AML-193 (cell line): ENCODE measurements around the gene CABLES1.
"Not testable (repeated sequence)": the region's sequence is repeated elsewhere in the genome, so short reads cannot be mapped to it uniquely, and the experiment has no call there.

Experiments used
- DNase-seq, 2 experiments: peaks; one replicate each; lab custom pipeline; 2025; lab: John Stamatoyannopoulos, UW

Gene CABLES1

GRCh38 chr18:23142251-23142929 is 7.1 kb downstream of the CABLES1 start:
- DNase-seq = no peak

DNA sequence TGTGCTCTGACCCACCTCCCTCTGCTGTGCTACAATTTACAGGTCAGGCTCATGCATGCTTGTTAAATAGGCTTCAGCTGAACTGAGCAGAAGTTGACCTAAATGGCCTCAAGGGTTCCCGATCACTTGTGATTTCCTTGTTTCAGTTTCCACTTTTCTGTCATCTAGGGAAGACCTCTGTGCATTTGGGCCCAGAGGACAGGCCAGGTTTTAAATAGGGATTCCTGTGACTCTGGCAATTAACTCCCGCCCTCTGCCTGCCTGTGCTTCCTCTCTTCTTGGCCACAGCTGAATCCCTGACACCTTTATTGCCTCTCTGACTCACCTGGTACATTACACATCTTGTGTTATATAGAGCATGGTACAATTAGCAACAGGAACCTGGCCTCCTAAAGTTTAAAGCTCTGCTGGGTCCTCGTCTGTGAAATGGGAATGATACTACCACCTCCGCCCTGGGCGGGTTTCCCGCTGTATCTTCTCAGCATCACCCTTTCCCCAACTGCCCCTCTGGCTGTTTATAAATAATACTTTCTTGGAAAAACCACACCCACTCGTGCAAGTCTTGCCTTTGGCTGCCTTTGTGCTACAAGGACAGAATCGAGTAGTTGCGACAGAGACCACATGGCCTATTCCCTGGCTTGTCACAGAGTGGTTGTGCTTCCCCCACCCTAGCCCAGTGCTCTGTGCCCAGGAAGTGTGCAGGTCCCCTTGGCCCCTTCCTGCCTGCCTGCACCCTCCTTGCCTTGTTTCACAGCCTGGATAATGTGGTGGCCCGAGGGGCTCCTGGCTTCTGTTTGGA is 7.9 kb downstream of the CABLES1 start:
- peak; percentile 70 for DNase-seq

DNA sequence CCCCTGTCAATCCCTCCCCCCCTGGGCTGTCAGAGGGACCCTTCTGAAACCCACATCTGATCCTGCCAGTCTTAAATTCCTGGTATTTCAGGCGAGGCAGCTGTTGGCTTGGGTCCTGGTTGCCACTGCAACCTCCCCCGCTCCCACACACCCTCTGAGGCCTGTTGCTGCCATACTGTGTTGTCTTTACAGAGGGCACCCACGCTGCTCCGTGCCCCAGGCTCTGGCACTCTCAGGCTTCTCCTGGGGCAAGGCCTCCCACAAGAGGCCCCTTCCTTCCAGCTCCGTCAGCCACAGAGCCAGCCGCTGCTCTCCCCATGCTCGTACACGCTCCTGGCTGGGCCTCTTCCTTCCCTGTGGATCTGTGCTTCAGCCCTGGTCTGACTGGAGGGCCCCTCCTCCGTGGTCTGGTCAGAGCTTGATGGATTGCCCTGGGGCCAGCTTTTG is 8.6 kb downstream of the CABLES1 start:
- DNase-seq = no peak

DNA sequence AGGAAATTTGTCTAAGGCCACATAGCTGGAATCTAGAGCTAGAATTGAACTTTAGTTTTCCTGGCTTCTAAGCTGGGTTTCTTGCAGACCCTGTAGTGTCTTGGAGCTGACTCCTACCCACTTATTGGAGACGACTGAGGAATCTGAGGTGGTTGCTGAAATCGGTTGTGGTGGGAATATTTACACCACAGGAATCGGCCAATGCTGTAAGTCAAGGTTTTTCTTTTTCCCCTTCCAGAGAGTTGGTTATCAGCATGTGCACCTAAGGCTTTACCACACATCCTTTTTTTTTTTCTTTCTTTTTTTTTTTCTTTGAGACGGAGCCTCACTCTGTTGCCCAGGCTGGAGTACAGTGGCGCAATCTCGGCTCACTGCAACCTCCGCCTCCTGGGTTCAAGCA is 9.4 kb downstream of the CABLES1 start:
- DNase-seq = no peak

DNA sequence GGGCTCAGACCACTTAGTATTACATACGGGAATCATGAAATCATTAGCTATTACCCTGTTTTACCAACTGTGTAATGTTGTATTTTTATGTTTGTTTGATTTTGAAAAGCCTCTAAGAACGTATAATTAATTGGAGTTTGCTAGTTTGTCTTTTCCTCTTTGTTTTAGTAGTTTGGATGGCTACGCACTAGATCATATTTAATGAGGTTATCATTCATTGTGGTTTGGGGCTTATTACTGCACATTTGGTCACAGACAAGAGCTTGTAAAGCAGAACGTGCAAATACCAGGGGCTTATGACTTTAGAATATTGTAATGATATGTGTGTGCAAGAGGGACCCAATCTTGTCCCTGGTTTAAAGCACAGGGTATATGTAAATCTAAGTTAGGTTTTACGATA is 10.3 kb downstream of the CABLES1 start:
- no peak for DNase-seq

DNA sequence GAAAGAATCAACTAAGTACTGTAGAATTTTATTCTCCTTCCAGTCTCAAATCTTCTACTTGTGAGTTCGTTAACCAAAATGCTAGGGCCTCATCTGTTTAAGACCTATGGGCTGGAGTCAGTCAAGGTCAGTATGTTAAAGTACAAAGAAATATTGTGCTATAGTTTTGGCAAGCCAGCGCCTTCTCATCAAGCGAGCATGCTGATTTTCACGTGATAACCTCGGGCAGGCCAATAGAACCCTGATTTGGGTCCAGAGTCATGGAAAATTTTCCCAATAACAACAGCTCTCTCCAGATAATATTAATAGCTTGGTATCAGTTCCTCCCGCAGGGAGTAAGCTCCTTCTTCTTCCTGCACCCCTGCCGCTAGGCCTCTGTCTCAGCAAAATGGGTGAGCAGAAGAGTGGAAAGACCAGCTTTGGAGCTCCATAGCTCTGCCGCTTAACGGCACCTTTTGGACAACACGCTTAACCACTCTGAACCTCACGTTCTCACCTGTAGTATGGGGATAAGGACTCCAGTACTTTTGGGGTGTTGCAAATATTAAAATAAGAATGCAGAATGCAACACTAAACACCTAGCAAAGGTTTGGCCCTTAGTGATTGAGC is 11.7 kb downstream of the CABLES1 start:
- DNase-seq = no peak

DNA sequence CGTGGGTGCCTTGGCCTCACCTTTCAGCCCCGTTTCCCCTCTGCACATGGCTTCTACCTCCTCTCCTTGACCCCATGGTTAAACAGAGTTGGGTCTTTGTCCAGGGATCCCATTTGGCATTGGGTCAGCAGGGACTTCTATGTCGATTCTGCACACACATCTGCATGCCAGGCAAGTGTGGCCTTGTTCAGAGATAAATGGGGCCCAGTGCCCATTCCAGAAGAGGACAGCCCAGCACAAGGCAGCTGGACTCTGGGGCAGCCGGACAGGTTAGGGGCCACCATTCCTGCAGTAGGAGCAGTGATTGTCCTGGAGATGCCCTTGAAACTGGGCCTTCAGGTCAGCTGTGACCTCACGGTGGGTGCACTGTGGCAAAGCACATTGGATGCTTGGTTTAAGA is 13.1 kb downstream of the CABLES1 start:
- DNase-seq = no peak

DNA sequence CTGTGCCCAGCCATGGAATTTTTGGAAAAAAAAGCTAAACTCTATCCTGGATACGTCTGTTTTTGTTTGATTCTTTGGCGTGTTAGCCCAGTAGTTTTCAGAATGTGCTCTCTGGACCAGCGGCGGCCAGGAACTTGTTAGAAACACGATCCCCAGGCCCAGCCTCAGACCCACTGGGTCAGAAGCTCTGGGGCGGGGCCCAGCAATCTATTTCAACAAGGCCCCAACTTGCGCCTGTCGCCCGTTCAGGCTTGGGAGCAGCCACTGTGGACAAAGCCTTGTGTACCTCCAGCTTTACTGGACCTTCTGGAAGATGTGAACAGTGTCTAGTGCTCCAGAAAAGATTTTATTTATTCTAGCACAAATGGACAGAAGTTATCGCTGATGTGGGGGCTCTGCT is 14.3 kb downstream of the CABLES1 start:
- DNase-seq = no peak

- DNase-seq = no peak
Measured at GRCh38 chr18:23151414-23152099, 16.3 kb downstream of the CABLES1 start.

GRCh38 chr18:23154030-23154429 is 18.7 kb downstream of the CABLES1 start:
- DNase-seq = no peak

- DNase-seq = no peak
Measured at GRCh38 chr18:23154823-23155500, 19.7 kb downstream of the CABLES1 start.

GRCh38 chr18:23155537-23155936 is 20.3 kb downstream of the CABLES1 start:
- DNase-seq = no peak

DNA sequence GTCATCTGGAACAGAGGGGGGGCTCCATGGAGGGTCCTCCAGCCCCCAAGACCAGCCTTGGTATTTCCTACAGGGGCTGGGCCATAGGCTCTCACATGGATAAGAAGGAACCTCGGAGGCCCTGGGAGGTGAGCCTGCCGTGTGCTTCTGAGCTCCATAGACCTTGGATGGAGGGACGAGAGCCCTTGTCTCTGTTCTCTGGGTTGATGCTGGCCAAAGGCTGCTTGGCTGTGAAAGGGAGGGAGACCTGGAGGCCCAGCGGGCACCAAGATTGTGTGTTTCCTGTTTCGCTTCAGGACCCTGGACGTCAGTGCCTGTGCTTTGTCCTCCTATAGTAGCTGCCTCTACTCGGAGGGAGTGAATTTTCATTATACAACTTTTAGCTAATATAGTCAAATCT is 20.8 kb downstream of the CABLES1 start:
- DNase-seq = no peak

DNA sequence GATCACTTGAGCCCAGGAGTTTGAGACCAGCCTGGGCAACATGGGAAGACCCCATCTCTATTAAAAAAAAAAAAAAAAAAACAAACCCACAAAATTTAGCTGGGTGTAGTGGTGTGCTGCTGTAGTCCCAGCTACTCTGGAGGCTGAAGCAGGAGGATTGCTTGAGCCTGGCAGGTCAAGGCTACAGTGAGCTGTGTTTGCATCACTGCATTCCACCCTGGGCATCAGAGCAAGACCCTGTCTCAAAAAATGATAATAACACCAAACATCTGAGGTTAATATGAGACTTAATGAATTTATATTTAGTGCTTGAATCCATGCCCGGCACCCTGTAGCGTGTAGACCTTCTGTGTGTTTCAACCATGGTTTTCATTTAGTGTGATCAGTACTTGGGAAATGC is 22.8 kb downstream of the CABLES1 start:
- no peak for DNase-seq

GRCh38 chr18:23158884-23159283 is 23.6 kb downstream of the CABLES1 start:
- not testable (repeated sequence) for DNase-seq

GRCh38 chr18:23159344-23159743 is 24.1 kb downstream of the CABLES1 start:
- no peak for DNase-seq

GRCh38 chr18:23162473-23162872 is 27.2 kb downstream of the CABLES1 start:
- no peak for DNase-seq

DNA sequence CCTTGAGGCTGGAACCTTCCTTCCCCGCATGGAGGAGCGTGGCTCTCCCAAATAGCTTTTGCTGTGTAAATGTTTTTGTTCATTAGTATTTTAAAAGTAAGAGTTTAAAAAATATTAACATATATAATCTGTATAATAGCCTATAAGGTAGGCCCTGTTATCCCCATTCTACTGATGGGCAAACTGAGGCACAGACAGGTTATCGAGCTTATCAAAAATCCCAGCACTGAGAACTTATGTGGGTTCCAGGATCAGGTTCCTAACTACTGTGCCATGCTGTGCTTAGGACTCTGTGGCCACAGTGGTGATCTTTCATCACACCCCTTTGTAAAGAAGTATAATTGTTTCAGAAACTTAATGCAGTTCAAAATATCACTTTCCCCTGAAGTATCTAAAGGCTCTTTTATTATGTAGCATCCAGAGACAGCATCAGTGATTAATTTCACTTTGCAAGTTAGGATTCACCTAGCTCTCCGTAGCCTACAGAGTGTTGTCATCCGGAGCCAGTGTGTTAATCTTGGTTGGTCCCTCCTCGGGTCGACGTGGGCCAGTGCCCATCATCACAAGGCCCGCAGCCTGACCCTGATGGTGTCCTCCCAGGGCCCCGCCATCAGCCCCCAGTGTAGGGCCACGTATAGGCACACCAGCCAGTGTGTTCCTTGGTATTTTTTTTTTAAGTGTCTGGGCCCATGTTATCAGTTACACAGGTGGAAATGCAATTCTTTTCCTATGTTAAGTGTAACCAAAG is 28.7 kb downstream of the CABLES1 start:
- no peak for DNase-seq

DNA sequence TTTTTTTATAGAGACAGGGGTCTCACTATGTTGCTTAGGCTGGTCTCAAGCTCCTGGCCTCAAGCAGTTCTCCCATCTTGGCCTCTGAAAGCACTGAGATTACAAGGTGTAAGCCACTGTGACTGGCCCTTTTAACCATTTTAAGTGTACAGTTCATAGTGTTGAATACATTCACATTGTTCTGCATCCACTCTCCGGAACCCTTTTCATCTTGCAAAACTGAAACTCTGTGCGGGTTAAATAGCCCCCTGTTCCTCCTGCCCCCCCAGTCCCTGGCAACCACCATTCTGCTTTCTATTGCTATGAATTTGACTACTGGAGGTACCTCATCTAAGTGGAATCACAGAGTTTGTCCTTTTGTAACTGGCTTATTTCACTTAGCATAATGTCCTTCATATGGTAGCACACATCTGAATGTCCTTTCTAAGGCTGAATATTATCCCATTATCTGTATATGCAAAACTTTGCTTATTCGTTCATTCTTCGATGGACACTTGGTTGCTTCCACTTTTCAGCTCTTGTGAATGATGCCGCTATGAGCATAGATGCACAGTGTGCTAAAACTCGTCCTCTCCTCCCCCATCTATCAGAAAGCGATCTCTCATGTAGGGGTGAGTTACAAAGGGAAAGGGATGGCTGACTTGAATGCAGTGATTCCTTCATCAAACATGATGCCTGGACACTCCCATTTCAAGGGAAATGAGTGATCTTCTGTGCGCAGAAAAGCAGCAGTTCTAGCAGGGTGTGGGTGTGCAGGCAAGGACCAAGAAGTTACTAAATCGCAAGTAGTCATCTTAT is 30.2 kb downstream of the CABLES1 start:
- no peak for DNase-seq

DNA sequence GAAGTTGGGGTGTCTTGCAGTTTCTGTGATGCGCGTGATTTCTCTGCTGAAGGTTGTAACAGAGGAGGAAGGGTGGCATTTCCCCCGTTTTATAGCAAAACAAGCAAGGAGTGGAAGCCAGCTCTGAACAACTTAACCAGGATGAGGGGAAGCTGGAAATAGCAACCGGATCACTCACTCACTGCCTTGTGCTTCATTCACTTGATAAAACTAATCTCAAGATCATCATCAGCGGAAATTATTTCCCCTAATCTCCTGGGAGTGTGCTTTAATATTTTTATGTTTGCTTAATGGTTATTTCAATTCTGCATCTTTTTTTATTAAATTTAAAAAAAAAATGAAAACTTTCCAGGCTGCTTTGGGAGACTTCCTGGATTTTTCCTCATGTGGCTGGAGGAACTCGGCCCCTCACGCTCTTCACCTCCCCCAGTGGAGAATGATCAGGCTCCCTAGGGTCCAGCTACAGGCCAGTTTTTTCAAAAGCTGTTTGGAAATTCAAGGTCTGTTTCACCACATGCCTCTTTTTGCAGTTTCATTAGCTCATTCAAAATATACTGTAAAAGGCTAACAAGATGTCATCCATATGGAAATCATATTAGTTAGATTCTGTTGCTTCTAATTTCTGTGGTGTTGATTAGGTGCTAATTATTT is 31.7 kb downstream of the CABLES1 start:
- DNase-seq = no peak
